HK-2 (cell line): ENCODE measurements around the gene SEPSECS.
"Not testable (repeated sequence)": the region's sequence is repeated elsewhere in the genome, so short reads cannot be mapped to it uniquely, and the experiment has no call there.

Experiments
- DNase-seq: peaks from one replicate; pipeline ENCODE4 v3.0.0-alpha.2; 2018; ENCODE audit not compliant: unreplicated experiment

SEPSECS gene

GRCh38 chr4:25109511-25109910 lies 50.7 kb downstream of the SEPSECS start:
- DNase-seq, result no peak

- no peak for DNase-seq
Measured at GRCh38 chr4:25108556-25108955, 51.7 kb downstream of the SEPSECS start.

GRCh38 chr4:25107827-25108516 lies 52.3 kb downstream of the SEPSECS start:
- DNase-seq, result no peak

GRCh38 chr4:25106363-25107151 lies 53.7 kb downstream of the SEPSECS start:
- no peak for DNase-seq

- DNase-seq, result no peak
Measured at GRCh38 chr4:25104591-25104990, 55.7 kb downstream of the SEPSECS start.

GRCh38 chr4:25103418-25103817 lies 56.8 kb downstream of the SEPSECS start:
- no peak for DNase-seq

- no peak for DNase-seq
Measured at GRCh38 chr4:25101836-25102235, 58.4 kb downstream of the SEPSECS start.

- no peak for DNase-seq
Measured at GRCh38 chr4:25100710-25101109, 59.5 kb downstream of the SEPSECS start.

GRCh38 chr4:25100021-25100555 lies 60.2 kb downstream of the SEPSECS start:
- no peak for DNase-seq

- no peak for DNase-seq
Measured at GRCh38 chr4:25098964-25099891, 61.0 kb downstream of the SEPSECS start.

- DNase-seq, result no peak
Measured at GRCh38 chr4:25096981-25097443, 63.2 kb downstream of the SEPSECS start.

GRCh38 chr4:25096251-25096980 lies 63.8 kb downstream of the SEPSECS start:
- DNase-seq, result no peak

- DNase-seq, result no peak
Measured at GRCh38 chr4:25095837-25096236, 64.4 kb downstream of the SEPSECS start.

- DNase-seq, result no peak
Measured at GRCh38 chr4:25092139-25092538, 68.1 kb downstream of the SEPSECS start.

GRCh38 chr4:25090516-25090915 lies 69.7 kb downstream of the SEPSECS start:
- no peak for DNase-seq

GRCh38 chr4:25089051-25089763 lies 71.0 kb downstream of the SEPSECS start:
- DNase-seq, result no peak

GRCh38 chr4:25088093-25088952 lies 71.9 kb downstream of the SEPSECS start:
- no peak for DNase-seq

GRCh38 chr4:25085671-25086070 lies 74.6 kb downstream of the SEPSECS start:
- DNase-seq, result no peak

- not testable (repeated sequence) for DNase-seq
Measured at GRCh38 chr4:25083441-25083840, 76.8 kb downstream of the SEPSECS start.
